NCI-H526 (cell line): ENCODE measurements around the gene BLACAT1.
"Not testable (repeated sequence)": the region's sequence is repeated elsewhere in the genome, so short reads cannot be mapped to it uniquely, and the experiment has no call there.

ENCODE experiments used
- DNase-seq, 2 experiments: peaks; one replicate each; lab custom pipeline; 2025; lab: John Stamatoyannopoulos, UW

The BLACAT1 gene

GRCh38 chr1:205416322-205416721 is 39.5 kb downstream of the BLACAT1 start:
- peak; percentile 2 to 44 for DNase-seq

GRCh38 chr1:205410581-205411298 is 45.1 kb downstream of the BLACAT1 start:
- DNase-seq: no peak

- no peak for DNase-seq
These were observed 47.9 kb downstream of the BLACAT1 start for GRCh38 chr1:205407970-205408369.

GRCh38 chr1:205406252-205406651 is 49.6 kb downstream of the BLACAT1 start:
- not testable (repeated sequence) for DNase-seq
